Duodenal mucosa (tissue), 2 donors: ENCODE results near the gene AGK.

Source experiments
- H3K27ac ChIP-seq: one replicate; pipeline ENCODE4 v1.7.0; 2013; ENCODE audit warnings: low read depth, low read length
- H3K27me3 ChIP-seq, 2 donors: one replicate each; pipeline ENCODE4 v1.7.0; 2013; ENCODE audit warnings: low read length in 2 of 2, control low read depth in 1 of 2; ENCODE audit not compliant: insufficient read depth in 2 of 2, control insufficient read depth in 1 of 2
- H3K36me3 ChIP-seq, 2 donors: one replicate each; pipeline ENCODE4 v1.7.0; 2013; ENCODE audit warnings: low read length in 2 of 2, control low read depth in 1 of 2; ENCODE audit not compliant: insufficient read depth in 2 of 2, control insufficient read depth in 1 of 2
- H3K4me1 ChIP-seq, 2 donors: one replicate each; pipeline ENCODE4 v1.7.0; 2013; ENCODE audit warnings: low read length in 2 of 2, control low read depth in 1 of 2; ENCODE audit not compliant: insufficient read depth in 2 of 2, control insufficient read depth in 1 of 2
- H3K4me3 ChIP-seq, 2 donors: one replicate each; pipeline ENCODE4 v1.7.0; 2013; ENCODE audit warnings: low read length in 2 of 2, low read depth in 1 of 2
- H3K9ac ChIP-seq, 2 donors: one replicate each; pipeline ENCODE4 v1.7.0; 2013; ENCODE audit warnings: low read length in 2 of 2, low read depth in 1 of 2
- H3K9me3 ChIP-seq, 2 donors: one replicate each; pipeline ENCODE4 v1.7.0; 2013; ENCODE audit warnings: low read length in 2 of 2, control low read depth in 1 of 2; ENCODE audit not compliant: control insufficient read depth in 1 of 2

Gene AGK

GRCh38 chr7:141551094-141551781 lies at the start of gene AGK:
Gene AGK (plus strand): TSS chr7:141551410. CDS start chr7:141555467, 4,057 bp downstream.
- Histone ChIP-seq H3K9me3 (no peaks in the 10 kb centered on the region), H3K9ac (peak within 1 kb of the TSS; percentile 43 to 79), H3K36me3 (peaks cover 0 to 7% of the 10 kb centered on the region in 2 donors), H3K4me1 (peaks cover 9 to 16% of the 10 kb centered on the region in 2 donors), H3K27ac (no peak within 1 kb of the TSS), H3K4me3 (peak within 1 kb of the TSS; percentile 85 to 94), H3K27me3 (no peaks in the 10 kb centered on the region)

- Histone ChIP-seq H3K27me3 (no peaks in the 10 kb centered on the region), H3K9me3 (no peaks in the 10 kb centered on the region), H3K27ac (no peak overlapping the region), H3K9ac (no peak overlapping the region), H3K4me3 (no peak overlapping the region), H3K4me1 (no peaks in the 10 kb centered on the region), H3K36me3 (no peaks in the 10 kb centered on the region)
Observed at GRCh38 chr7:141501451-141501850, 49.8 kb upstream of the AGK start.

- Histone ChIP-seq H3K4me1 (peaks cover 0 to 11% of the 10 kb centered on the region in 2 donors), H3K36me3 (no peaks in the 10 kb centered on the region), H3K9me3 (no peaks in the 10 kb centered on the region), H3K27ac (no peak overlapping the region), H3K9ac (no peak overlapping the region), H3K27me3 (peaks cover 11 to 34% of the 10 kb centered on the region in 2 donors), H3K4me3 (peak overlapping the region; percentile 54 to 70)
Observed at GRCh38 chr7:141511316-141511675, 39.9 kb upstream of the AGK start.

- Histone ChIP-seq H3K4me1 (peaks cover 0 to 11% of the 10 kb centered on the region in 2 donors), H3K36me3 (no peaks in the 10 kb centered on the region), H3K9ac (no peak overlapping the region), H3K4me3 (peak overlapping the region; percentile 54 to 70), H3K27ac (no peak overlapping the region), H3K27me3 (peaks cover 11 to 34% of the 10 kb centered on the region in 2 donors), H3K9me3 (no peaks in the 10 kb centered on the region)
Observed at GRCh38 chr7:141511676-141512396, 39.4 kb upstream of the AGK start.

- peaks cover 11 to 34% of the 10 kb centered on the region in 2 donors for H3K27me3 ChIP-seq
- H3K4me1 ChIP-seq = peaks cover 0 to 11% of the 10 kb centered on the region in 2 donors
- no peak overlapping the region for H3K4me3 ChIP-seq
- no peak overlapping the region for H3K9ac ChIP-seq
- no peak overlapping the region for H3K27ac ChIP-seq
- H3K9me3 ChIP-seq = no peaks in the 10 kb centered on the region
- H3K36me3 ChIP-seq = no peaks in the 10 kb centered on the region
Observed at GRCh38 chr7:141512597-141512996, 38.6 kb upstream of the AGK start.

- Histone ChIP-seq H3K9ac (no peak overlapping the region), H3K4me1 (peaks cover 0 to 11% of the 10 kb centered on the region in 2 donors), H3K4me3 (no peak overlapping the region), H3K9me3 (no peaks in the 10 kb centered on the region), H3K27me3 (peaks cover 11 to 34% of the 10 kb centered on the region in 2 donors), H3K27ac (no peak overlapping the region), H3K36me3 (no peaks in the 10 kb centered on the region)
Observed at GRCh38 chr7:141513720-141514119, 37.5 kb upstream of the AGK start.

- no peaks in the 10 kb centered on the region for H3K9me3 ChIP-seq
- peaks cover 0 to 11% of the 10 kb centered on the region in 2 donors for H3K4me1 ChIP-seq
- H3K4me3 ChIP-seq = no peak overlapping the region
- no peak overlapping the region for H3K9ac ChIP-seq
- H3K36me3 ChIP-seq = no peaks in the 10 kb centered on the region
- no peak overlapping the region for H3K27ac ChIP-seq
- peaks cover 11 to 27% of the 10 kb centered on the region in 2 donors for H3K27me3 ChIP-seq
Observed at GRCh38 chr7:141515941-141516340, 35.3 kb upstream of the AGK start.

GRCh38 chr7:141519623-141520022 lies 31.6 kb upstream of the AGK start:
- H3K27me3 ChIP-seq = peaks cover 0 to 6% of the 10 kb centered on the region in 2 donors
- no peaks in the 10 kb centered on the region for H3K36me3 ChIP-seq
- H3K4me3 ChIP-seq = no peak overlapping the region
- H3K9me3 ChIP-seq = no peaks in the 10 kb centered on the region
- no peak overlapping the region for H3K27ac ChIP-seq
- H3K9ac ChIP-seq = no peak overlapping the region
- no peaks in the 10 kb centered on the region for H3K4me1 ChIP-seq

- no peaks in the 10 kb centered on the region for H3K36me3 ChIP-seq
- no peaks in the 10 kb centered on the region for H3K9me3 ChIP-seq
- no peaks in the 10 kb centered on the region for H3K4me1 ChIP-seq
- no peak overlapping the region for H3K9ac ChIP-seq
- H3K27ac ChIP-seq = no peak overlapping the region
- peaks cover 0 to 4% of the 10 kb centered on the region in 2 donors for H3K27me3 ChIP-seq
- H3K4me3 ChIP-seq = no peak overlapping the region
Observed at GRCh38 chr7:141522657-141523342, 28.4 kb upstream of the AGK start.

GRCh38 chr7:141525973-141526514 lies 25.2 kb upstream of the AGK start:
- Histone ChIP-seq H3K27me3 (peaks cover 2 to 8% of the 10 kb centered on the region in 2 donors), H3K9ac (no peak overlapping the region), H3K4me3 (no peak overlapping the region), H3K9me3 (no peaks in the 10 kb centered on the region), H3K4me1 (no peaks in the 10 kb centered on the region), H3K27ac (no peak overlapping the region), H3K36me3 (no peaks in the 10 kb centered on the region)
